ENCODE measurements around the gene CFAP97D1. TPM values are rescaled to one million over a fixed set of nuclear protein-coding genes. Genes with fewer than 3 reads are reported as not detected.

The CFAP97D1 gene
- total RNA-seq, 2 donors from 2014 or later, result not detected

- peaks cover 83% of the 10 kb centered on the region for H3K36me3 ChIP-seq
- H3K27me3 ChIP-seq, result no peaks in the 10 kb centered on the region
- DNase-seq (ENCODE audit: low spot score), result no peak
- no peak overlapping the region for H3K4me3 ChIP-seq
- H3K9me3 ChIP-seq, result no peaks in the 10 kb centered on the region
- TF ChIP-seq CTCF (IDR thresholded peaks at IDR 0.05), result no peak
- no peak overlapping the region for H3K27ac ChIP-seq
- H3K4me1 ChIP-seq, result no peaks in the 10 kb centered on the region
Measured at GRCh38 chr17:43803758-43804157, 23.5 kb downstream of the CFAP97D1 start.

- no peaks in the 10 kb centered on the region for H3K4me1 ChIP-seq
- H3K36me3 ChIP-seq, result peaks cover 94% of the 10 kb centered on the region
- H3K27me3 ChIP-seq, result no peaks in the 10 kb centered on the region
- no peak for TF ChIP-seq CTCF (IDR thresholded peaks at IDR 0.05)
- no peak overlapping the region for H3K27ac ChIP-seq
- DNase-seq (ENCODE audit: low spot score), result no peak
- H3K9me3 ChIP-seq, result no peaks in the 10 kb centered on the region
- H3K4me3 ChIP-seq, result no peak overlapping the region
Measured at GRCh38 chr17:43805117-43805516, 24.9 kb downstream of the CFAP97D1 start.

GRCh38 chr17:43808076-43808475 lies 27.8 kb downstream of the CFAP97D1 start:
- H3K4me1 ChIP-seq, result no peaks in the 10 kb centered on the region
- no peak for DNase-seq (ENCODE audit: low spot score)
- TF ChIP-seq CTCF (IDR thresholded peaks at IDR 0.05), result no peak
- no peak overlapping the region for H3K27ac ChIP-seq
- H3K36me3 ChIP-seq, result peaks cover 95% of the 10 kb centered on the region
- no peaks in the 10 kb centered on the region for H3K9me3 ChIP-seq
- no peak overlapping the region for H3K4me3 ChIP-seq
- no peaks in the 10 kb centered on the region for H3K27me3 ChIP-seq

- Histone ChIP-seq H3K4me3 (no peak overlapping the region), H3K27ac (no peak overlapping the region), H3K36me3 (peaks cover 96% of the 10 kb centered on the region), H3K4me1 (no peaks in the 10 kb centered on the region), H3K9me3 (no peaks in the 10 kb centered on the region), H3K27me3 (no peaks in the 10 kb centered on the region)
- DNase-seq (ENCODE audit: low spot score), result no peak
- TF ChIP-seq CTCF (IDR thresholded peaks at IDR 0.05), result no peak
Measured at GRCh38 chr17:43809121-43809520, 28.9 kb downstream of the CFAP97D1 start.

GRCh38 chr17:43810226-43810715 lies 30.0 kb downstream of the CFAP97D1 start:
- Histone ChIP-seq H3K9me3 (no peaks in the 10 kb centered on the region), H3K27ac (no peak overlapping the region), H3K4me3 (no peak overlapping the region), H3K4me1 (no peaks in the 10 kb centered on the region), H3K27me3 (no peaks in the 10 kb centered on the region), H3K36me3 (peaks cover 98% of the 10 kb centered on the region)
- no peak for DNase-seq (ENCODE audit: low spot score)
- no peak for TF ChIP-seq CTCF (IDR thresholded peaks at IDR 0.05)

- no peak overlapping the region for H3K27ac ChIP-seq
- peaks cover 98% of the 10 kb centered on the region for H3K36me3 ChIP-seq
- no peaks in the 10 kb centered on the region for H3K4me1 ChIP-seq
- H3K27me3 ChIP-seq, result no peaks in the 10 kb centered on the region
- DNase-seq (ENCODE audit: low spot score), result no peak
- TF ChIP-seq CTCF (IDR thresholded peaks at IDR 0.05), result no peak
- H3K9me3 ChIP-seq, result no peaks in the 10 kb centered on the region
- no peak overlapping the region for H3K4me3 ChIP-seq
Measured at GRCh38 chr17:43810823-43811222, 30.6 kb downstream of the CFAP97D1 start.
